Measurements from ENCODE around the gene SRSF8. TPM values are rescaled to one million over a fixed set of nuclear protein-coding genes. Genes with fewer than 3 reads are reported as not detected.

SRSF8 gene
- total RNA-seq, 3 donors from 2014 or later (not counting 1 experiment from before 2014, with no cell fraction given), result 40.0 to 51.8 (median 43.0) TPM

- no peaks in the 10 kb centered on the region for H3K9me3 Mint-ChIP-seq
- H3K4me1 ChIP-seq (ENCODE audit: control insufficient read depth, insufficient read depth, low read length), result peaks cover 6% of the 10 kb centered on the region
- peak overlapping the region; percentile 87 for H3K27ac ChIP-seq (ENCODE audit: low read length)
- TF ChIP-seq, protein P1, sequence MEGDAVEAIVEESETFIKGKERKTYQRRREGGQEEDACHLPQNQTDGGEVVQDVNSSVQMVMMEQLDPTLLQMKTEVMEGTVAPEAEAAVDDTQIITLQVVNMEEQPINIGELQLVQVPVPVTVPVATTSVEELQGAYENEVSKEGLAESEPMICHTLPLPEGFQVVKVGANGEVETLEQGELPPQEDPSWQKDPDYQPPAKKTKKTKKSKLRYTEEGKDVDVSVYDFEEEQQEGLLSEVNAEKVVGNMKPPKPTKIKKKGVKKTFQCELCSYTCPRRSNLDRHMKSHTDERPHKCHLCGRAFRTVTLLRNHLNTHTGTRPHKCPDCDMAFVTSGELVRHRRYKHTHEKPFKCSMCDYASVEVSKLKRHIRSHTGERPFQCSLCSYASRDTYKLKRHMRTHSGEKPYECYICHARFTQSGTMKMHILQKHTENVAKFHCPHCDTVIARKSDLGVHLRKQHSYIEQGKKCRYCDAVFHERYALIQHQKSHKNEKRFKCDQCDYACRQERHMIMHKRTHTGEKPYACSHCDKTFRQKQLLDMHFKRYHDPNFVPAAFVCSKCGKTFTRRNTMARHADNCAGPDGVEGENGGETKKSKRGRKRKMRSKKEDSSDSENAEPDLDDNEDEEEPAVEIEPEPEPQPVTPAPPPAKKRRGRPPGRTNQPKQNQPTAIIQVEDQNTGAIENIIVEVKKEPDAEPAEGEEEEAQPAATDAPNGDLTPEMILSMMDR (IDR thresholded peaks at IDR 0.05), result no peak
- H3K9me3 ChIP-seq (ENCODE audit: control insufficient read depth, insufficient read depth, low read length), result no peaks in the 10 kb centered on the region
- H3K36me3 Mint-ChIP-seq, result no peaks in the 10 kb centered on the region
- peak overlapping the region; percentile 99 for H3K4me3 Mint-ChIP-seq
- DNase-seq, result peak; percentile 67 to 86
- H3K27me3 ChIP-seq (ENCODE audit: control insufficient read depth, insufficient read depth, low read length), result no peaks in the 10 kb centered on the region
- H3K36me3 ChIP-seq (ENCODE audit: control insufficient read depth, insufficient read depth, low read length), result peaks cover 4% of the 10 kb centered on the region
- intact Hi-C loops (cut with micrococcal nuclease), result no loop called here
- WGBS (ENCODE audit: insufficient coverage), result under 1% methylated on average over 98 of the region's 98 CpGs
- H3K4me1 Mint-ChIP-seq, result peaks cover 36 to 38% of the 10 kb centered on the region in 2 donors
- H3K27me3 Mint-ChIP-seq (ENCODE audit: low read depth in 2 of 2), result peaks cover 0 to 5% of the 10 kb centered on the region in 2 donors
- peak overlapping the region; percentile 97 to 99 for H3K27ac Mint-ChIP-seq
- peak; percentile 72 to 82 (median 74) for ATAC-seq
- peak overlapping the region; percentile 74 for H3K4me3 ChIP-seq (ENCODE audit: low read length)
Measured at GRCh38 chr11:95067039-95067840, 521 bp downstream of the SRSF8 start.

GRCh38 chr11:95067841-95068219, 1.1 kb downstream of the SRSF8 start:
- no peaks in the 10 kb centered on the region for H3K27me3 ChIP-seq (ENCODE audit: control insufficient read depth, insufficient read depth, low read length)
- no peaks in the 10 kb centered on the region for H3K9me3 ChIP-seq (ENCODE audit: control insufficient read depth, insufficient read depth, low read length)
- Mint-ChIP-seq H3K27ac (peak overlapping the region; percentile 97 to 99), H3K36me3 (no peaks in the 10 kb centered on the region), H3K27me3 (ENCODE audit: low read depth in 2 of 2) (no peaks in the 10 kb centered on the region), H3K9me3 (no peaks in the 10 kb centered on the region), H3K4me1 (peaks cover 36 to 38% of the 10 kb centered on the region in 2 donors), H3K4me3 (peak overlapping the region; percentile 99)
- ATAC-seq, result no peak
- peaks cover 4% of the 10 kb centered on the region for H3K36me3 ChIP-seq (ENCODE audit: control insufficient read depth, insufficient read depth, low read length)
- peak overlapping the region; percentile 74 for H3K4me3 ChIP-seq (ENCODE audit: low read length)
- peaks cover 6% of the 10 kb centered on the region for H3K4me1 ChIP-seq (ENCODE audit: control insufficient read depth, insufficient read depth, low read length)
- WGBS (ENCODE audit: insufficient coverage), result 0% methylated on average over 16 of the region's 16 CpGs
- intact Hi-C loops (cut with micrococcal nuclease), result loop anchor here (1.0 to 2.0 kb wide), 4 partner anchors 85 to 723 kb away; partner anchors contain the start of genes CEP57, CWC15, KDM4D and SESN3
- no peak for DNase-seq
- TF ChIP-seq, protein P1 (IDR thresholded peaks at IDR 0.05), result no peak
- H3K27ac ChIP-seq (ENCODE audit: low read length), result peak overlapping the region; percentile 87

DNA sequence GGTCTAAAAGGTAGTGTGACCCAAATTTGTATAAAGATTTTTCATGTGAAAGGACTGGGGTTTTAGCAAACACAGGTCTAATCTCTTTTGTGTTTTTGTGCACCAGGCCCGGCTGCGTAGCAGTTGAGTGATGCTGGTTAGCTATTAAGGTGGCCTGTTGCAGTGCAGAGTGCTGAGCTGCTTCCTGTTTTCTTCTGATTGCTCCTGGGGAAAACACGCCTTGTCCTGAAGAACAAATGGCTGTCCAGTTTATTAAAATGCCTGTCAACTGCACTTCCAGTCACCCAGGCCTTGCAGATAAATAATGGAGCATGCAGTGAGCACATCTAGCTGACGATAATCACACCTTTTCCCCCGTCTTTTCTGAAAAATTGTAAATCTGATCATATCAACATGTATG, 1.8 kb downstream of the SRSF8 start:
- TF ChIP-seq, protein P1 (IDR thresholded peaks at IDR 0.05), result no peak
- intact Hi-C loops (cut with micrococcal nuclease), result loop anchor here (1.0 to 2.0 kb wide), 4 partner anchors 85 to 722 kb away; partner anchors contain the start of genes CEP57, CWC15, KDM4D and SESN3

More for the DNA sequence above, 1.8 kb downstream of the SRSF8 start:
- H3K9me3 ChIP-seq (ENCODE audit: control insufficient read depth, insufficient read depth, low read length), result no peaks in the 10 kb centered on the region
- H3K36me3 ChIP-seq (ENCODE audit: control insufficient read depth, insufficient read depth, low read length), result peaks cover 4% of the 10 kb centered on the region
- peaks cover 36 to 38% of the 10 kb centered on the region in 2 donors for H3K4me1 Mint-ChIP-seq
- H3K9me3 Mint-ChIP-seq, result no peaks in the 10 kb centered on the region
- peaks cover 6% of the 10 kb centered on the region for H3K4me1 ChIP-seq (ENCODE audit: control insufficient read depth, insufficient read depth, low read length)
- H3K36me3 Mint-ChIP-seq, result no peaks in the 10 kb centered on the region
- H3K27me3 Mint-ChIP-seq (ENCODE audit: low read depth in 2 of 2), result no peaks in the 10 kb centered on the region
- ATAC-seq, result peak; percentile 68 to 82 (median 70)
- peak overlapping the region; percentile 74 for H3K4me3 ChIP-seq (ENCODE audit: low read length)
- peak overlapping the region; percentile 99 for H3K4me3 Mint-ChIP-seq
- DNase-seq, result peak; percentile 53 to 88
- H3K27ac ChIP-seq (ENCODE audit: low read length), result peak overlapping the region; percentile 87
- H3K27ac Mint-ChIP-seq, result peak overlapping the region; percentile 97 to 99
- no peaks in the 10 kb centered on the region for H3K27me3 ChIP-seq (ENCODE audit: control insufficient read depth, insufficient read depth, low read length)
- WGBS (ENCODE audit: insufficient coverage), result 0% methylated on average over 4 of the region's 5 CpGs

All from natural killer cell (primary cell).